H1 (cell line): ENCODE results near the gene PMS2. TPM values are rescaled to one million over a fixed set of nuclear protein-coding genes. Genes with fewer than 3 reads are reported as not detected.
"Not testable (repeated sequence)": the region's sequence is repeated elsewhere in the genome, so short reads cannot be mapped to it uniquely, and the experiment has no call there.

Experiments used
- CTCF ChIA-PET: fragments of 300-600 bp; sonication (Branson Sonifier 250); formaldehyde crosslinking; loops from one replicate; lab custom pipeline; 2021; ENCODE audit not compliant: partially characterized antibody; lab: Charles Lee
- POLR2A ChIA-PET: fragments of 300-600 bp; sonication (Branson Sonifier 250); formaldehyde crosslinking; loops from one replicate; lab custom pipeline; 2021; ENCODE audit warnings: inconsistent platforms; ENCODE audit not compliant: partially characterized antibody; lab: Charles Lee
- DNase-seq, 2 experiments: peaks; one replicate each; pipeline versions ENCODE4 v3.0.0 to v3.0.0-alpha.2; 2010 to 2022; ENCODE audit warnings: low spot score in 2 of 2, low read depth in 1 of 2, mixed read lengths in 1 of 2
- FAIRE-seq: peaks from 2 replicates; lab custom pipeline; 2011; peaks lifted over from hg19 to GRCh38; lab: Jason Lieb, UNC
- H2AFZ ChIP-seq: 2 replicates; pipeline ENCODE4 v1.8.1; 2012; ENCODE audit warnings: low read length, inconsistent platforms
- H2AK5ac ChIP-seq: 2 replicates; pipeline ENCODE4 v1.6.1; 2013; ENCODE audit warnings: low read depth, low read length
- H2BK120ac ChIP-seq: replicated peaks from 2 replicates; pipeline ENCODE3; 2013; ENCODE audit warnings: low read depth, low read length, inconsistent platforms
- H2BK12ac ChIP-seq: 2 replicates; pipeline ENCODE4 v1.6.1; 2013; ENCODE audit warnings: low read depth, low read length
- H2BK15ac ChIP-seq: 2 replicates; pipeline ENCODE4 v1.6.1; 2013; ENCODE audit warnings: low read length
- H2BK20ac ChIP-seq: 2 replicates; pipeline ENCODE4 v1.6.1; 2013; ENCODE audit warnings: low read length
- H2BK5ac ChIP-seq: 2 replicates; pipeline ENCODE4 v1.6.1; 2013; ENCODE audit warnings: low read depth, low read length
- H3K14ac ChIP-seq: 2 replicates; pipeline ENCODE4 v1.6.1; 2013; ENCODE audit warnings: inconsistent platforms; ENCODE audit not compliant: insufficient read length
- H3K18ac ChIP-seq: 2 replicates; pipeline ENCODE4 v1.6.1; 2013; ENCODE audit warnings: low read length; ENCODE audit errors: extremely low read depth
- H3K23ac ChIP-seq: 2 replicates; pipeline ENCODE4 v1.6.1; 2013; ENCODE audit warnings: inconsistent platforms; ENCODE audit not compliant: insufficient read length
- H3K23me2 ChIP-seq: 2 replicates; pipeline ENCODE4 v1.6.1; 2013; ENCODE audit warnings: low read depth, low read length
- H3K27ac ChIP-seq: 2 replicates; pipeline ENCODE4 v1.6.1; 2011; ENCODE audit warnings: low read depth, low read length, inconsistent platforms
- H3K27me3 ChIP-seq, 4 experiments: replicated peaks in 1 of 4; 1 replicate in 1 of 4; 2 replicates in 3 of 4; pipeline versions ENCODE4 v1.6.1 to v1.8.1; 2011 to 2013; ENCODE audit warnings: low read length in 3 of 4, mild to moderate bottlenecking in 3 of 4, inconsistent platforms in 2 of 4, mixed read lengths in 2 of 4, moderate library complexity in 1 of 4; ENCODE audit not compliant: control insufficient read depth in 3 of 4, insufficient read depth in 3 of 4; ENCODE audit errors: extremely low read depth in 1 of 4
- H3K36me3 ChIP-seq, 4 experiments: 2 replicates each; pipeline versions ENCODE4 v1.6.1 to v1.8.1; 2011 to 2013; ENCODE audit warnings: mild to moderate bottlenecking in 4 of 4, low read length in 3 of 4, moderate library complexity in 2 of 4, control low read depth in 1 of 4, inconsistent platforms in 1 of 4; ENCODE audit not compliant: insufficient read depth in 4 of 4, control insufficient read depth in 2 of 4
- H3K4ac ChIP-seq: replicated peaks from 2 replicates; pipeline ENCODE3; 2013; ENCODE audit warnings: low read length, low read depth, mixed read lengths, inconsistent platforms; ENCODE audit not compliant: insufficient read length
- H3K4me1 ChIP-seq, 4 experiments: replicated peaks in 1 of 4; 1 replicate in 1 of 4; 2 replicates in 3 of 4; pipeline versions ENCODE4 v1.6.1 to v1.8.1; 2011 to 2013; ENCODE audit warnings: low read length in 3 of 4, inconsistent platforms in 2 of 4, mixed read lengths in 1 of 4; ENCODE audit not compliant: insufficient read depth in 4 of 4, control insufficient read depth in 3 of 4
- H3K4me2 ChIP-seq, 2 experiments: 2 replicates each; pipeline versions ENCODE4 v1.6.1 to v1.8.1; 2011 to 2013; ENCODE audit warnings: low read depth in 2 of 2, low read length in 2 of 2, control low read depth in 1 of 2, inconsistent platforms in 1 of 2, mild to moderate bottlenecking in 1 of 2; ENCODE audit not compliant: insufficient read depth in 1 of 2
- H3K4me3 ChIP-seq, 4 experiments: fragments of 200-600, 300-600 bp in 1 of 4; sonication (generic), shearing (Covaris generic), sonication (Bioruptor Twin) in 1 of 4; 2 replicates each; pipeline versions ENCODE4 v1.5.1 to v1.8.1; 2011 to 2016; ENCODE audit warnings: low read length in 4 of 4, low read depth in 3 of 4, control low read depth in 2 of 4, inconsistent platforms in 2 of 4, mild to moderate bottlenecking in 2 of 4, mixed read lengths in 1 of 4, moderate library complexity in 1 of 4; ENCODE audit not compliant: insufficient read depth in 2 of 4; ENCODE audit errors: extremely low read depth in 1 of 4
- H3K56ac ChIP-seq: replicated peaks from 2 replicates; pipeline ENCODE3; 2013; ENCODE audit warnings: low read depth, mild to moderate bottlenecking, mixed read lengths, low read length, inconsistent platforms; ENCODE audit not compliant: insufficient read length
- H3K79me1 ChIP-seq: 2 replicates; pipeline ENCODE4 v1.6.1; 2013; ENCODE audit warnings: low read depth, low read length, control low read depth
- H3K79me2 ChIP-seq, 2 experiments: 2 replicates each; pipeline versions ENCODE4 v1.6.1 to v1.8.1; 2012 to 2013; ENCODE audit warnings: low read length in 2 of 2, mild to moderate bottlenecking in 2 of 2, inconsistent platforms in 1 of 2; ENCODE audit not compliant: insufficient read depth in 2 of 2, control insufficient read depth in 1 of 2
- H3K9ac ChIP-seq, 4 experiments: replicated peaks in 1 of 4; 1 replicate in 1 of 4; 2 replicates in 3 of 4; pipeline versions ENCODE4 v1.6.1 to v1.8.1; 2011 to 2013; ENCODE audit warnings: low read depth in 3 of 4, low read length in 3 of 4, control low read depth in 2 of 4, mild to moderate bottlenecking in 2 of 4, moderate library complexity in 2 of 4, inconsistent platforms in 1 of 4; ENCODE audit errors: extremely low read depth in 1 of 4
- H3K9me3 ChIP-seq, 2 experiments: 2 replicates each; pipeline versions ENCODE4 v1.6.1 to v1.8.1; 2012 to 2013; ENCODE audit warnings: mild to moderate bottlenecking in 2 of 2, moderate library complexity in 2 of 2, control low read depth in 1 of 2, inconsistent platforms in 1 of 2, low read depth in 1 of 2, low read length in 1 of 2, mixed read lengths in 1 of 2; ENCODE audit not compliant: insufficient read depth in 2 of 2
- H4K20me1 ChIP-seq, 2 experiments: replicated peaks in 1 of 2; 2 replicates each; pipeline versions ENCODE3 to v1.8.1; 2011 to 2013; ENCODE audit warnings: inconsistent platforms in 2 of 2, low read length in 2 of 2, mild to moderate bottlenecking in 1 of 2; ENCODE audit not compliant: insufficient read depth in 2 of 2, control insufficient read depth in 1 of 2
- H4K5ac ChIP-seq: 2 replicates; pipeline ENCODE4 v1.6.1; 2013; ENCODE audit warnings: low read length, low read depth, mixed read lengths, inconsistent platforms; ENCODE audit not compliant: insufficient read length
- H4K8ac ChIP-seq: 2 replicates; pipeline ENCODE4 v1.8.0; 2013; ENCODE audit warnings: mild to moderate bottlenecking, moderate library complexity, low read length, inconsistent platforms; ENCODE audit not compliant: insufficient read depth; ENCODE audit errors: extremely low read depth
- H4K91ac ChIP-seq: replicated peaks from 2 replicates; pipeline ENCODE3; 2013; ENCODE audit warnings: low read length, mixed read lengths, inconsistent platforms; ENCODE audit not compliant: insufficient read length
- WGBS, 2 experiments: shearing (Covaris generic) in 1 of 2; methylation state at CpG; one replicate each; pipeline versions ENCODE4 v1.1.6 to v1.1.7; 2013 to 2015; ENCODE audit warnings: low lambda C conversion rate in 2 of 2, mixed read lengths in 2 of 2, inconsistent platforms in 1 of 2, low coverage in 1 of 2, missing lambda C conversion rate in 1 of 2; ENCODE audit not compliant: insufficient replicate concordance in 2 of 2, insufficient coverage in 1 of 2, insufficient read length in 1 of 2; ENCODE audit errors: extremely low coverage in 1 of 2, missing lambda C conversion rate in 1 of 2; 5-methylcytosine and 5-hydroxymethylcytosine counted together
- polyA plus RNA-seq, 7 experiments: library from polyadenylated mRNA; depleted of rRNA in 3 of 7; stranded (reverse) in 5 of 7; unstranded in 2 of 7; fragments of >200 nt in 5 of 7; fragments of 200-250 nt in 2 of 7; gene quantifications; 1 replicate in 5 of 7; 2 replicates in 1 of 7; 4 replicates in 1 of 7; pipeline versions ENCODE4 v1.2.1 to v1.2.3, GENCODE V29; 2011 to 2013; ENCODE audit warnings: missing spikeins in 2 of 7, mixed read lengths in 2 of 7
- total RNA-seq: library from RNA; stranded (reverse); fragmentation: NEBNext Ultra II Directional; extraction: Animal tissue kit (Norgen Biotek cat#: 25700); gene quantifications from 2 replicates; pipeline ENCODE4 v1.2.1, GENCODE V29; 2021

Gene PMS2
- total and polyA plus RNA-seq, 2 of the 8 experiments (the other 6 are each of a cell fraction or from before 2014, with no cell fraction given) = 4.8 to 12.1 TPM

DNA sequence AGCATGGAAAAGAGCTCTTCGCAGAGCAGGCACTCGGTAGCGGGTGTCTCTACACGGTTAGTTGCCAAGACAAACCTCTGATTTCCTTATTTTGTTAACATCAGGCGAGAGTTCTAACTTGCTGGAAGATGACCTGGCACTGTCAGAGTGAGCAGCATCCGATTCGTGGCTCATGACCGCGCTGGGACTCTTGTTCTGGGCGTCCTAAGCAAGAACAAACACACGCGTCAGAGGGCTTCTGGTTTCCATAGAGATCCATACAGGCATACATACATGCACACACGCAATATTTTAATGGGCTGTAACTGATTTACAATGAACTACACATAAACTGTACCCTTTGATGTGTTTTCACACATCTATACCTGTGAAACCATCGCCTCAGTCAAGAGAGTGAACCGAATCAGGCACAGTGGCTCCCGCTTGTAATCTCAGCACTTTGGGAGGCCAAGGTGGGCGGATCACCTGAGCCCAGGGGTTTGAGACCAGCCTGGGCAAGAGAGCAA, 73.9 kb downstream of the PMS2 start:
- H3K23ac ChIP-seq, POLR2A ChIA-PET, H2BK12ac ChIP-seq, H3K9ac ChIP-seq, H4K20me1 ChIP-seq, H2BK5ac ChIP-seq, H3K4me2 ChIP-seq, H2AFZ ChIP-seq, H3K4me1 ChIP-seq, H3K36me3 ChIP-seq, DNase-seq, FAIRE-seq, CTCF ChIA-PET, H3K79me1 ChIP-seq, H3K79me2 ChIP-seq, H3K27ac ChIP-seq, H2BK120ac ChIP-seq, H2AK5ac ChIP-seq, H4K8ac ChIP-seq, H3K18ac ChIP-seq, H3K23me2 ChIP-seq, H3K14ac ChIP-seq, H3K9me3 ChIP-seq, H2BK15ac ChIP-seq, H3K27me3 ChIP-seq, H4K91ac ChIP-seq, H3K4ac ChIP-seq, H3K56ac ChIP-seq, H4K5ac ChIP-seq, H2BK20ac ChIP-seq, H3K4me3 ChIP-seq: not testable (repeated sequence)
- no CpG with 5 or more reads among the region's 17 CpGs for WGBS, 2 experiments

DNA sequence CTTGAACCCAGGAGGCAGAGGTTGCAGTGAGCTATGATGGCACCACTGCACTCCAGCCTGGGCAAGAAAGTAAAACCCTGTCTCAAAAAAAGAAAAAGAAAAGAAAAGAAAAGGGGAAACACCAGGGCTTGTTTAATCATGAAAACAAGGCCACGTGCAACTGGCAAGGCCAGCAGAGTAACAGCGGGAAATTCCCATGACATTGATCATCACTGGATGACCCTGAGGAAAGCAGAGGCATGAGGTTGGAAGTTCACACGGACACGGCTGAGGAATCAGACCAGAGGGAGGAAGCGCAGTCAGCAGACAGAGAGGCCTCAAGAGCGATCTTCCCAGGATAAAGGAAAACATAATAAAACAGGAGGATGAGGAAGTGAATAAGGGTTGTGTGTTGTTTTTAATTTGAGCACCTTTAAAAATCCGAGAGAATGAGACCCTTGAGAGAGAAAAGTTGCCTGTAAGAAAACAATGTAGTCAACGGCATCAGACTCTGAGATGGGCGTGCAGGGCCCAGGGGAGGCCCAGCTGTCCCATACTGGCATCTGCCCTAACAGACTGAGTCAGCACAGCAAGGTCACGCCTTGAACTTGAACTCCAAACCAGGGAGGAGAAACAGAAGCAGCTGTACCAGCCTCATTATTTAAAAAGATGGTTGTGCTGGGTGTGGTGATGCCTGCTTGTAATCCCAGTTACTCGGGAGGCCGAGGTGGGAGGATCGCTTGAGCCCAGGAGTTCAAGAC, 76.8 kb downstream of the PMS2 start:
- H3K79me1 ChIP-seq, H3K27ac ChIP-seq, FAIRE-seq, H2AFZ ChIP-seq, H4K20me1 ChIP-seq, H3K79me2 ChIP-seq, H3K4ac ChIP-seq, H3K23ac ChIP-seq, H3K4me2 ChIP-seq, H3K9ac ChIP-seq, H3K14ac ChIP-seq, H3K4me3 ChIP-seq, H2BK15ac ChIP-seq, H2BK120ac ChIP-seq, H3K56ac ChIP-seq, H2BK12ac ChIP-seq, H4K5ac ChIP-seq, POLR2A ChIA-PET, H3K4me1 ChIP-seq, CTCF ChIA-PET, H2BK20ac ChIP-seq, H3K36me3 ChIP-seq, H4K8ac ChIP-seq, H3K23me2 ChIP-seq, H3K9me3 ChIP-seq, DNase-seq, H2BK5ac ChIP-seq, H2AK5ac ChIP-seq, H3K18ac ChIP-seq, H3K27me3 ChIP-seq, H4K91ac ChIP-seq: not testable (repeated sequence)
- 80% methylated on average over 3 of the region's 13 CpGs; no CpG with 5 or more reads in 1 of the 2 experiments for WGBS, 2 experiments
